Right atrium auricular region (tissue), 2 donors: Measurements from ENCODE around the gene WDR93. TPM values are rescaled to one million over a fixed set of nuclear protein-coding genes. Genes with fewer than 3 reads are reported as not detected.
A peak's percentile ranks its signal among the peaks of the same experiment; 100 is the strongest.

ENCODE experiments used
- DNase-seq: peaks from one replicate; pipeline ENCODE4 v3.0.0-alpha.2; 2019; ENCODE audit warnings: low spot score
- H3K27ac ChIP-seq, 2 donors: fragments of 200-600 bp; sonication (generic); 1 replicate in 1 of 2; 2 replicates in 1 of 2; pipeline ENCODE4 v1.5.1; 2016 to 2019
- H3K27me3 ChIP-seq, 2 donors: fragments of 200-600 bp; sonication (generic); one replicate each; pipeline versions ENCODE4 v1.5.1 to v1.6.0; 2017 to 2019
- H3K36me3 ChIP-seq: fragments of 200-600 bp; sonication (generic); one replicate; pipeline ENCODE4 v1.5.1; 2016
- H3K4me1 ChIP-seq, 2 donors: fragments of 200-600 bp; sonication (generic); one replicate each; pipeline versions ENCODE4 v1.5.1 to v1.6.0; 2017 to 2019
- H3K4me3 ChIP-seq, 2 donors: fragments of 200-600 bp; sonication (generic); 1 replicate in 1 of 2; 2 replicates in 1 of 2; pipeline ENCODE4 v1.5.1; 2017 to 2019; ENCODE audit warnings: mild to moderate bottlenecking in 1 of 2, moderate library complexity in 1 of 2
- H3K9me3 ChIP-seq, 2 donors: fragments of 200-600 bp; sonication (generic); one replicate each; pipeline ENCODE4 v1.5.1; 2019
- total RNA-seq, 2 donors: library from RNA; depleted of rRNA; stranded (reverse); fragments of >200 nt; gene quantifications; one replicate each; pipeline ENCODE4 v1.1.0, GENCODE V29; 2016
- TF ChIP-seq, protein P1 (sequence below), 2 donors: fragments of 200-600 bp; sonication (generic); IDR thresholded peaks; one replicate each; pipeline ENCODE4 v1.5.1; 2019; ENCODE audit warnings: antibody characterized with exemption in 2 of 2

WDR93 gene
- total RNA-seq, 2 donors from 2014 or later: 0.20 TPM; not detected in 1

DNA sequence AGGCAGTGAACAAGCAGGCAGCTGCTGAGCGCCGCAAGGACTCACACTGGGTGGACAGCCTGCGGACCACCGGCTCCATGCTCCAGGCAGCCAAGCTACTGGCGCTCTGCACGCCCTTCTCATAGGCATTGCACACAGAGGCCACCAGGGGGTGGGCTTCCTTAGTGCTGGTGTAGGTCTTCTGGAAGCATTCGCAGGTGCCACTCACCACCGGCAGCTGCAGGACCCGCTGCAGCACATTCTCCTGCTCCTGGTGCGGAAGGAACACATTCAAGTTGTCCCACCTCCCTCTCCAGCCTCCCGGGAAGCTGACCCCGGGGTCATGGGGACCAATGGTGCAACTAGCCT lies 17.5 kb upstream of the WDR93 start:
- no peaks in the 10 kb centered on the region for H3K9me3 ChIP-seq
- no peak overlapping the region for H3K27ac ChIP-seq
- H3K36me3 ChIP-seq: no peaks in the 10 kb centered on the region
- H3K4me3 ChIP-seq: no peak overlapping the region
- no peaks in the 10 kb centered on the region for H3K27me3 ChIP-seq
- H3K4me1 ChIP-seq: peaks cover 0 to 6% of the 10 kb centered on the region in 2 donors
- DNase-seq: peak; percentile 30
- TF ChIP-seq, protein P1, sequence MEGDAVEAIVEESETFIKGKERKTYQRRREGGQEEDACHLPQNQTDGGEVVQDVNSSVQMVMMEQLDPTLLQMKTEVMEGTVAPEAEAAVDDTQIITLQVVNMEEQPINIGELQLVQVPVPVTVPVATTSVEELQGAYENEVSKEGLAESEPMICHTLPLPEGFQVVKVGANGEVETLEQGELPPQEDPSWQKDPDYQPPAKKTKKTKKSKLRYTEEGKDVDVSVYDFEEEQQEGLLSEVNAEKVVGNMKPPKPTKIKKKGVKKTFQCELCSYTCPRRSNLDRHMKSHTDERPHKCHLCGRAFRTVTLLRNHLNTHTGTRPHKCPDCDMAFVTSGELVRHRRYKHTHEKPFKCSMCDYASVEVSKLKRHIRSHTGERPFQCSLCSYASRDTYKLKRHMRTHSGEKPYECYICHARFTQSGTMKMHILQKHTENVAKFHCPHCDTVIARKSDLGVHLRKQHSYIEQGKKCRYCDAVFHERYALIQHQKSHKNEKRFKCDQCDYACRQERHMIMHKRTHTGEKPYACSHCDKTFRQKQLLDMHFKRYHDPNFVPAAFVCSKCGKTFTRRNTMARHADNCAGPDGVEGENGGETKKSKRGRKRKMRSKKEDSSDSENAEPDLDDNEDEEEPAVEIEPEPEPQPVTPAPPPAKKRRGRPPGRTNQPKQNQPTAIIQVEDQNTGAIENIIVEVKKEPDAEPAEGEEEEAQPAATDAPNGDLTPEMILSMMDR (IDR thresholded peaks at IDR 0.05): peak in 1 of 2 donors; percentile 31

DNA sequence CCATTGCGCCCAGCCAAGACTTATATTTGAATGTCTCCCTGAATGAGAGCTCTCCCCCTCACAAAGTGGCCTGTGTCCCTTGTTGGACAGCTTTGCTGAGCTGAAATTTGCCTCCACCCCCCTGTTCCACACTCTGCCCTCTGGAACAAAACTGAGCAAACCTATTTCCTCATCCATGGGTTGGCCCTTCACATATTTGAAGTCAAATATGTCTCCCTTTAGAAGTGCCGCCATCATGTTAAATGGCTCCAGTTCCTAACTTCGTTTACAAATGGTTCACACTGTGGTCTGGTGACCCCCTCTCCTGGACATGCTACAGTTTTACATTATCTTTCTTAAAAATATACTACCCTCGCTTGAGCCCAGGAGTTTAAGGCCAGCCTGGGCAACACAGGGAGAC lies 16.1 kb upstream of the WDR93 start:
- Histone ChIP-seq H3K36me3 (no peaks in the 10 kb centered on the region), H3K4me1 (peaks cover 0 to 6% of the 10 kb centered on the region in 2 donors), H3K27ac (no peak overlapping the region), H3K4me3 (no peak overlapping the region), H3K27me3 (no peaks in the 10 kb centered on the region), H3K9me3 (no peaks in the 10 kb centered on the region)
- TF ChIP-seq, protein P1 (IDR thresholded peaks at IDR 0.05): no peak
- DNase-seq: no peak

DNA sequence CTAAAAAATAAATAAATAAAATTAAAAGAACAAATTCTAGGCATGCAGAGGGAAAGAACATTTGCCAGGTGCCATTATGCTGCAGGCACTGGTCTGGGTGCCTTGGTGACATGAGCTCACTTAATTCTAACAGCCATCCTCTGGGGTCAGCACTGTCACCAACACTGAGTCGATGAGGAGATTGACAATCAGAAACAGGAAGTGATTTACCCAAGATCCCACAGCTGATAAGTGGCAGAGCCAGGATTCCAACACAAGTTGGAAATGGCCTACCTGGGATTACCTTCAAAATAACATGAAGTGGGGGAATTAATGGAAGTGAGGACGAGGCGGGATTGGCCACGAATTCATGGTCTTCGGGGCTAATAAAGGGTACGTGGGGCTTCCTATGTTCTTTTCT lies 15.0 kb upstream of the WDR93 start:
- Histone ChIP-seq H3K27me3 (no peaks in the 10 kb centered on the region), H3K27ac (no peak overlapping the region), H3K9me3 (no peaks in the 10 kb centered on the region), H3K4me1 (peaks cover 2 to 14% of the 10 kb centered on the region in 2 donors), H3K4me3 (no peak overlapping the region), H3K36me3 (no peaks in the 10 kb centered on the region)
- TF ChIP-seq, protein P1 (IDR thresholded peaks at IDR 0.05): no peak
- no peak for DNase-seq

DNA sequence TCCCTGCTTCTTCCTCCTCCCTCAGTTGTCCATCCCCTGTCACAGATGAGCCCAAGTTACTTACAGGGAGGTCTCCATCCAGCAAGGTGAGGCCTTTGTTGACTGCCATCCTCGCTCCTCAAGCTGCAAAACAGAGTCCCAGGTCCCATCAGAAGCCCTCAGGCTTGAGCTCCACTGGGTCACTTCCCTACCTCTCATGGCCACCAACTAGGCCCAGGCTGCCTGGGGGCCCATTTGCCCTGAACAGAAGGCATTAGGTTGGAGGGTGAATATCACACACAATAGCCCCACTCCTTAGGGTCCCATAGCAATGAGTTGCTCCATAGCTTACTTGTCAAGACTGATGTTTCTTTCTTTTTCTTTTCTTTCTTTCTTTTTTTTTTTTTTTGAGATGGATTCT lies 13.2 kb upstream of the WDR93 start:
- H3K9me3 ChIP-seq: no peaks in the 10 kb centered on the region
- no peak for DNase-seq
- H3K36me3 ChIP-seq: no peaks in the 10 kb centered on the region
- no peak overlapping the region for H3K4me3 ChIP-seq
- peaks cover 2 to 18% of the 10 kb centered on the region in 2 donors for H3K4me1 ChIP-seq
- TF ChIP-seq, protein P1 (IDR thresholded peaks at IDR 0.05): no peak
- no peak overlapping the region for H3K27ac ChIP-seq
- H3K27me3 ChIP-seq: no peaks in the 10 kb centered on the region

DNA sequence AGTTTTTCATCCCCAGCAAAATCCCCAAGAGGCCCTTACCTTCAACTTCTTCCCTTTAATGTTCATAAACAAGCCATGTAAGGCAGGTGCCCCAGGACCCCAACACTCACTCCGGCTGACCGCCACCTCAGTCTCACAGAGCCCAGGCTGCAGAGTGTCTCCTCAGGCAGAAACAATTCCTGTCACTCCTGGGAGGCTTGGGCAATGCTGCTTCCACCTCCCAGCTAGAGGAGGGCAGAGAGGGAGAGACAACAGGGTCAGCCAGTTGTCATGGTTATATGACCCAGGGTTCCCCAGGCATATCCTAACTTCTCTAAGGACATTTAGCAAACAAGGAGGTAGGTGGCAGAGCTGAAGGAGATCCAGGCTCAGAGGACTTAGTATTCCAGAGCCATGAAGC lies 11.4 kb upstream of the WDR93 start, which contains the start of gene PLIN1:
TSS of gene PLIN1 (minus strand) at position 156 of the 400 bp plus-strand sequence. CDS start 1,878 bp downstream, outside the sequence.
- Histone ChIP-seq H3K27me3 (no peaks in the 10 kb centered on the region), H3K4me3 (no peak within 1 kb of the TSS), H3K9me3 (no peaks in the 10 kb centered on the region), H3K4me1 (peaks cover 2 to 15% of the 10 kb centered on the region in 2 donors), H3K27ac (peak within 1 kb of the TSS; percentile 66 to 88), H3K36me3 (no peaks in the 10 kb centered on the region)
- DNase-seq: no peak
- TF ChIP-seq, protein P1 (IDR thresholded peaks at IDR 0.05): no peak

DNA sequence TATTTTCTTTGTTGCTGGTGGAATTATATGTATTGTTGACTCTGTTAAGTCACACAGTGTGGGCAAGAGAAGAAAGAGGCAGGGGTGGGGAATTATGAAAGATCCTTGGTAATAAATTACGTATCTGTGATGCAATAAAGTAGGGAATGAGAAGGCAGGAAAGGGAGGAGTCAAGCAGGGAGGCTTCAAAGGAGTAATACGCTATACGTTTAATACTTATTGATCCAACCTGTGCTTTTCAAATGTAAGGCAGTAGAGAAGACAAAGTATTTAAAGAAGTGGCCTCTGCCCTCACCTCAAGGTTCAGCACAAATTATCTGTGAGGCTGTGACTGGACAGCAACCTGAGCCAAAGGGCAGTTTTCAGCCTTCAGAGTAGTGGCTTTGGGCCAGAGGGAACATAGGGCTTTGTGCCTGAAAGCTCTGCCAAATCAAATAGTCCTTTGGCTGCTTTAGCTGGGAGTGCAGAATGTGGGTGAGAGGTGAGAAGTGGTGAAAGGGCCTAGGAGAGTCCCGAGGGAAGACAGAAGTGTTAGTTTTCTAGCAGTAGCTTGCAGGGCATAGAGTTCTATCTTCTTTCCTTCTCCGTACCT lies 10.2 kb upstream of the WDR93 start:
- peak overlapping the region; percentile 66 to 88 for H3K27ac ChIP-seq
- TF ChIP-seq, protein P1 (IDR thresholded peaks at IDR 0.05): no peak
- H3K36me3 ChIP-seq: no peaks in the 10 kb centered on the region
- no peak overlapping the region for H3K4me3 ChIP-seq
- H3K4me1 ChIP-seq: peaks cover 2 to 15% of the 10 kb centered on the region in 2 donors
- H3K9me3 ChIP-seq: no peaks in the 10 kb centered on the region
- H3K27me3 ChIP-seq: no peaks in the 10 kb centered on the region
- DNase-seq: peak; percentile 87
